T-helper 1 cell (primary cell): ENCODE measurements around the gene ARF1.
A peak's percentile ranks its signal among the peaks of the same experiment; 100 is the strongest.

Experiments used
- DNase-seq, 5 donors: peaks; one replicate each; pipeline ENCODE4 v3.0.0-alpha.2; 2012 to 2020

Gene ARF1

DNA sequence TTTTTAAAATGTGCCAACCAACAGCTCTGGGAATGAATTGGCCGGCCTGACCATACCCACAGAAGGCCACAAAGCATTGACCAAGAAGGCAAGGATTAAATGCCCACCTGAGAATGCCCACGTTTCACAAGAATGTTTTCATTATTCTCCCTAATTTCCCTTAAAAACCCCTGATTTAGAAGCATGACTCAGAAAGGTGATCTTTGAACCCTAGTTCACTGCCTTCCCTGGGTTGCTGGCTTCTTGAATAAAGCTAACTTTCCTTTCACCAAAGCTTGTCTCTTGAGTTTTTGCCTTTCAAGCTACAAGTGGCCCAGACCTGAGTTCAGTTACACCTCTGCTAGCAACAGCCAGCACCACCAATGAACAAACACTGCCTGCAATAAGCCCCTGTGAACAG, 41.0 kb downstream of the ARF1 start:
- no peak for DNase-seq

DNA sequence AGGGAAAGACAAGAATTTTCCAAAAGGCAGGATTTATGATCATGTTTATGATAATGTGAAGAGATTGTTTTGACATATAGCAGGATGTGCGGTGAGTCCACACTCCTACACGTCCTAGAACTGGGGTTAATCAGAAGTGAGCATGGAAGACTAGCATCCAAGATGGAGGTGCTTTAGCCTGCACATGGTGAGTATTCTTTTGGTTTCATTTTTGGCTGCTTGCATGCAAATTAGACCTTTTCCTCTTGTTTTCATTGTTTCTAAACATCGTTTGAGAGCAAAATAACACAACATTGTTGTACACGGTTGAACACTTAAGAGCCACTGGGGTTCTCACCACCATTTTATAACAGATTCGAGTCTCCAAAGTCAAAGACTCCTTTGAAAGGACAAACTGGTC, 42.7 kb downstream of the ARF1 start:
- no peak for DNase-seq

DNA sequence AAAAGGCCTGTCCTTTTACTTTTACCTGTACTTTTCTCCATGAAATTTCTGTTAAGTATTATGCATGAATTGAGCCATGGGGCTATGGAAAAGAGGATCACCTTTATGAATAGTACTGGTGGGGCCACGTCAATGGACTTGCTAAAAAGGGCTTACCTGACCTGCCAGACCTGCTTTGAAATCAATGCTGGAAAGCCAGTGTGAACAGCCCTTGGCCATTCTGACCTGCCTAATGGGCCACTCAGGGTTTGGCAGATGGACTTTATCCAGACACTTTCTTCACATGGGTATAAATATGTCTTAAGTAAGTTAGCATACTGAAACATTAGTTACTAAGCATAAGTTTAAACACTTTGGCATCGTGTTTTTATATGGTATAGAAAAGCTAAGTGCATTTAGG, 49.3 kb downstream of the ARF1 start:
- DNase-seq: no peak

DNA sequence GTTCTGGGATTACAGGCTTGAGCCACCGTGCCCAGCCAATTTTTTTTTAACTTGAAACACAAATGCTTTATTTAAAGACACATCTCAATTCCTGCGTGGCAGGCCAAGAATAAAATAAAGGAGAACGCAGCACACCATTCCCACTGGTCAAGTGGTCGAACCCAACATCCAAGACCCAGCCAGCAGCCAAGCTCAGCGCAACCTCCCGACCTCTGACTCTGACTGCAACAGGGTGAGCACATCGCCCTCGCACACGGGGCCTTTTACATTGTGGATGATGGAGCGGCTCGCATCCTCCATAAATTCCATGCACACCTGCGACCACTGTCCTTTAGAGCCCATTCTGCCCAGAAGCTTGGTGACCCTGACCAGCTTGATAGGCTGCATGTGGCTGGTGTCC, 52.1 kb downstream of the ARF1 start:
- no peak for DNase-seq

DNA sequence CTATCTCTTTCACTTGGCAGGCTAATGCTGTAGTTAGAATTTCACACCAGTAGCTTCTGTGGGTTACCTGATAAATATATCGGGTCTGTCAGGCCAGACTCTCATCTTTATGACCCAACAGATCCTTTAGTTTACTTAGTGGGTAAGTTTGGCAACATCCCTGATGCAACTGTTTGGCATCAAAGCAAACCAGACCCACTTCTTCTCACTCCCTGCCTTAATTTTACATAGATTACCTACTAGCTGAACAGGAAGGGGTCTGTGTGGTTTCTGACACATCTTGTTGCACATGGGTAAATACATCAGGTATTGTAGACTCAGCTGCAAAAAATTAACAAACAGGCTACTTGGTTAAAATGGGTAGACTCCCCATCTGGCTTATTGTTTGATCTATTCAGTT, 54.4 kb downstream of the ARF1 start:
- DNase-seq: no peak

DNA sequence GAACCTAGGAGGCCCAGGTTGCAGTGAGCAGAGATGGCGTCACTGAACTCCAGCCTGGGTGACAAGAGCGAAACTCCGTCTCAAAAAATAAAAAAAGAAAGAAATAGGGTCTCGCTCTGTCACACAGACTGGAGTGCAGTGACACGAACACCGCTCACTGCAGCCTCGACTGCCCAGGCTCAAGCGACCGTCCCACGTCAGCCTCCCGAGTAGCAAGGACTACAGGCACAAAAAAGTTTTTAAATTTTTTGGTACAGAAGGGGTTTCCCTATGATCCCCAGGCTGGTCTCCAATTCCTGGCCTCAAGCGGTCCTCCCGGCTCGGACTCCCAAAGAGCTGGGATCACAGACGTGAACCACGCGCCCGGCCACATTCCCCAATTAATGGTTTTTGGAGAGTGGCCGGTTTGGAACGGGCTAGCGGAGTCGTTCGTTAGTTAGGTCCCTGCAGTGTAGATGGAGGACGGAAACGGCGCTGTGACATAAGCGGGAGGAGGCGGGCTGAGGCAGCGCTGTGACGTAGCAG, 57.0 kb downstream of the ARF1 start:
- no peak for DNase-seq

DNA sequence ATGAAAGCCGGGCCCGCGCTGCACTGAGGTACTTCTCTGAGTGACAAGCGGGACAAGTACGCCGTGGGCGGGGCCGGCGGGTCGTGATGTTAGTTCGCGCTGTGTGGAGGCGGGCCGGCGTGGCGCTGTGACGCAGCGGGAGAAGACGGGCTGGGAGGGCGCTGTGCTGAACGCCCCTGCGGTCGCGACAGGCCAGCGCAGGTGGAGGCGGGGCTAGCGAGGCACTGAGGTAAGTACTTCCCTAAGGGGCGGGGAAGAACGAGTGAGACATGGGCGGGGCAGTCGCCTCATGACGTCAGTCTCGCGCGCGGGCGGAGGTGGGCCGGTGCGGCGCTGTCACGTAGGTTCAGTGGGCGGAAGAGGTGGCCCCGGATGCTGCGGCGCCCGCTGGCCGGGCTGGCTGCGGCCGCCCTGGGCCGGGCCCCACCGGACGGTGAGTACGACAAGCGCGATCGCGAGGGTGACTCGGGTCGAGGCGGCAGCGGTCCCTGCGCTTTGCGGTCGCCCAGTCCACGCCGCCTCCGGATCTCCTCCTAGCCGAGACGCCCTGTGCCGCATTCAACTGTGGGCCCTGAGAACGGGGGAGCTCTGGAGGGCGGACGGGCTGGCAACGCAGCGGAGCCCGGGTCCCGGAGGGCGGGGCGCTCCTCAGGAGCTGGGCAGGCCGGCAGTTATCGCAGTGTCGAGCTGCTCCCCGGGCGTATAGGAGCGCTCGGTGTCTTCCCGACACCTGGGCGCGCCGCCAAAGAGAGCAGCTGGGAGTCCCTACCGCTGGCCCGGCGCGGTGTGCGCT, 57.6 kb downstream of the ARF1 start, which contains the start of gene GUK1:
Gene GUK1 (plus strand): TSS at position 349 of the 793 bp plus-strand sequence. CDS start 24 bp downstream, at position 373.
- peak; percentile 100 for DNase-seq

DNA sequence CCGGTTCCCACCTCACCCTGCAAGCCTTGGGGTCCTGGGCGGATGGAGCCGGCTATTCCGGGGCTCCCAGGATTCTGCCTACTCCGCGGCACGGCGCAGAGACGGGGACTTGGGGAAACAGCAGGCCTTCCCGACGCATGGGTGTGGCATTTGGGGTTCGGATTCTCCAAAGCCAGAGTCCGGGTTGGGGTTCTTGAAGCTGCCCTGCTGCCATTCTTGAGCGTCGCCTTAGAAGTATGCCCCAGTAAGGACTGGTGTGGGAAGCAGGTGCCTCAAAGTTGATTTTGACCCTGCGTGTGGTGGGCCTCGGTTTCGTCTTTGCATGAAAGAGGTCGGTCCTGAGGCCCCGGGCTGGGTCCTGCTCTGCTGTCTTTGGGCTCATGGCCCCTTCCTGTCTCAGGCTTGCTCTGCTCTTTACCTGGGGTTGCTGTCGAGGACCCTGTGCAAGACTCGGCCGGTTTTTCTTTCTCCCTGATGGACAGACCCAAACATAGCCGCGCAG, 58.3 kb downstream of the ARF1 start:
- peak in 1 of 5 donors; percentile 33 for DNase-seq

DNA sequence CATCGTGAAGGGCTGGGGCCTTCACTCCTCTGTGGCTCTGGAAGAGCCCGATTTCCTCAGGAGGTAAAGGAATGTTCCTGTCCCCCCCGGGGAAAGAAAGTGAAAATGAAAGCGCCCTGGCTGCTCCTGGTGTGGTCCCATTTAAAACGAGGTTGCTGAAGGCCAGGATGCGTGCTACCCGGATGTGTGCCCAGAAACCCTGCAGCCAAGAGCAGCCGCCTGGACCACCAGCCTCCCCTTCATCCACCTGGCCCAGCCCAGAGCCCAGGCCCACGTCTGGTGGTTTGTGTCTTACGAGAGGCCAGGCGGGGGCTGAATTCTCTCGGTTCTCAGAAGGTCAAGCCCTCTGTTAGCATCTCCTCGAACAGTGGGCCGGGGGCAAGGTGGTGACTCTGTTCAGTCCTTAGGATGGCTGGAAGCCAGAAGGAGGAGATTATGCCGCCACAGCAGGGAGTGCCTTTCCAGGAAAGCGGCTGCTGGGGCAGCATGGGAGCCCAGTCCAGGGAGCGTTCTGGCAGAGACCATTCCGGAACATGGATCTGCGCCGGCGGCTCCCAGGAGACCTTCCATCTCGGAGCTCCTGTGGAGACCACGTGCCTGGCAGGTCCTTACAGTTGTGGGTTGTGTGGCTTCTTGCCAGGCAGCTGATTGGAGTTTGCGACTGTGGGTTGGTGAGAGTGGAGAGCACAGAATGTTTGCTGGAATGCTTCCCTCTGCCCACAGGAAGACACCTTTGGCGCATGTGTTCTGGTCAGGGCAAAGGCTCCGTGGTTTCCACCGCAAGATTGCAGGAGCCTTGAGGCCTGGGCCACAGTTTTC, 58.9 kb downstream of the ARF1 start:
- DNase-seq: peak in 2 of 5 donors; percentile 16 to 50

DNA sequence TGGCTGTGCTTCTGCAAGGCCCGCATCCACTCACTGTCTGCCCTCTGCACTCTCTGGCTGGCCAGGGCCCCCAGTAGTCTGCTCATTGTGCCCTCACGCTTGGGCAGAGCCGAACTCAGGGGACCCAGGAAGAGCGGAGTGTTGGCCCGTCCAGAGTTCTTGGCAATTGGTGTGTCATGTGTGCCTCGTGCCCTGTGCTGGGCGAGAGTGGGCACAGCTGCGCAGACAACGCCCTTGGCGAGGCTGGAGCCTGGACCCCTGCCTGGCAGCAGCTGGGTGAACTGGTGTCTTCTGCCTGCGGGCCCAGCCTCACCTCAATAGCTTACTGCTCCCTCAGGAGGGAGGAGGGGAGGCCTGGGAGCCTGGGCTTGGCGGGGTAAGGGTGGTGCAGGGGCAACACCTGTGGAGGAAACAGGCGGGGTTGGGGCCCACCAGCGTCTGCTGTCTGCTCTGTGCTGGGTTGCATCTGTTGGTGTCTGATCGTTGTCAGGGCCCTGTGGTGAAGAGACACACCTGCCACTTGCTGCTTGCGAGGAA, 59.7 kb downstream of the ARF1 start:
- peak in 1 of 5 donors; percentile 6 for DNase-seq

DNA sequence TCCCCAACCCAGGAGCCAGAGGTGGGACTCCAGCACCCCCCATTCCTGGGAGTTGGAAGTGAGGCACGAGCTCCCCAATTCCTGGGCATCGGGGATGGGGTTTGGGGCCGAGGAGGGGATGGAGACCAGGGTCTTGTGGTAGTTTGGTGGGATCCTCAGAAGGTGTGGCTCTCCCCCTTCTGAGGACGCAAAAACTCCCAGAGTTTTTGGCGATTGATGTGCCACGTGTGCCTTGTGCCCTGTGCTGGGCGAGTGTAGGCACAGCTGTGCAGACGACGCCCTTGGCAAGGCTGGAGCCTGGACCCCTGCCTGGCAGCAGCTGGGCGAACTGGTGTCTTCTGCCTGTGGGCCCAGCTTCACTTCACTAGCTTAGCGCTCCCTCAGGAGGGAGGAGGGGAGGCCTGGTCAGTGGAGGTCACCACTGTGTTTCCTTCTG, 60.2 kb downstream of the ARF1 start:
- no peak for DNase-seq

DNA sequence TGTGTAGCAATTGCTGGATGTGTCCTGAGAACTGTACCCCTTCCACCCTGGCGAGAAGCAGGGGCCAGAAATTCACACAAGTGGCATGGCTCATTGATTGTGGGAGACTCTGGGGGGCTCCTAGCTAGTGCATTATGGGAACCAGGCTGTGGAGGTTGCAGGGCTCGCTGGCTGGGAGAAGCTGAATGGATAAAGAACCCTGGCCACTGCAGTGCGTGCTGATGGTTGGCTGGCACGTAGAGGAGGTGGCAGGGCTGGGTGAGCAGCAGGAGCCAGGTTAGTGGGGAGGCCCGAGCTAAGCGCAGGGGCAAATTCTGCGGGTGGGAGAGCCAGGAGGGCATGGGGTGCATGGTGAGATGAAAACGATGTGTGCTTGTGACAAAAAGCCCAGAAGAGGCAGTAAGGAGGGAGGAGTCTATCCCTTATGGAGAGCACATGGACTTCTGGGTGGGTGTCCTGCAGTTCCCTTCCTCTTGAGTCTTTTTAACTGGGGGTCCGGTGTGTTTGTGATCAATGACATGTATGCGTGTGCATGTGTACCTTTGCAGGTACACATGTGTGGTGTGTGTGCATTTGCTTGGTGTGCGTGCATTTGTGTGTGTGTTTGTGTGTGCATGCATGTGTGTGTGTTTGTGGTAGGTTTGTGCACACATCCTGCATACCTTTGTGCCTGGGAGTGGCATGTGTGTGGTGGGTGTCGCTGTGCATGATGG, 61.1 kb downstream of the ARF1 start:
- DNase-seq: no peak

DNA sequence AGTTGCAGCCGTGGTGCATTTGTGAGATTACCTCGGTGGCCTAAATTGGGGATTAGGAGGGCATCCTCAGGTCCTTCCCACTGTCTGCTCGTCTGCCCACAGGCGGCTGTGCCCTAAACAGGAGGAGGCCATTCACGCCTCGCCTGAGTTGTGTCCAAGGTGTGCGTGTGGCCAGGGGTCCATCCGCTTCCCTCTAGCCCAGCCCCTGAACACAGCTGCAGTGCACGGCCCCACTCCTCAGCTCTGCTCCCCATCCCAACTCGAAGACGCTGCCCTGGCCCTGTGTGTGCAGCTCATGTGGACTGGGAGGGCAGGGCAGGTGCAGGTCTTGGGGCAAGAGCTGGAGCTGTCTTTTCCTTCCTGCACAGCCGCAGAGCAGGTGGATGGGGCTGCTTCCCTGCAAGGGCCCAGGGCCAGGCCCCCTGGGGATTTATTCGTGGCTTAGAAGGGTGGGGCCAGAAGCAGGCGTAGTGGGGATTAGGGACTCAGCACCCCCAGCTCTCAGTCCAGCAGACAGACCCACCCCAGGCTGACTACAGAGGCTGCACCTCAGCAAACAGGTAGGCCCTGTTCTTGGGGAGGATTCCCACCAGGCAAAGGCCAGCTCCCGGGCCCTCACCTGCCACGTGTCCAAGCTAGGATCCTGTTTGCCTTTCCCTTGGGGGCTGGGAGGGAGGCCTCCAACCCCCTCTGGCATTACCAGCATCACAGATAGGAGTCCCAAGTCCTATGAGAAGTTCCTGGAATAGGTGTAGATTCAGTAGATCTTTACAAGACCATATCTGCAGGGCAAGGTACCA, 61.9 kb downstream of the ARF1 start:
- no peak for DNase-seq

DNA sequence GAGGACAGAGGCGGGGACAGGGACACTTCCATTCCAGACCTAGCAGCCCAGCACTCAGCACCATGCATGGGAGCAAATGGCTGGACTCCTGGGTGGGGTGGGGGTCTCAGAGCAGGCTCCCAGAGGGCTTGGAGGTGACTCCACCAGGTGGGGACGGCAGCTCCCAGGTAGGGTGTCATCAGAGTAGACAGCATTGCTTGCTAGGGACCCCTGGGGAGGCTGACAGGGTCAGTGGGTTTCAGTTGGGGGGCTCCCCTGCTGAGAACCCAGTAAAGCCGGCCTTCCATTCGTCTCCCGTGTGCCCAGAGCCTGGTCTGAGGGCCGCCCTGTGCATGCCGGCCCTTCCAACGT, 62.5 kb downstream of the ARF1 start:
- no peak for DNase-seq

DNA sequence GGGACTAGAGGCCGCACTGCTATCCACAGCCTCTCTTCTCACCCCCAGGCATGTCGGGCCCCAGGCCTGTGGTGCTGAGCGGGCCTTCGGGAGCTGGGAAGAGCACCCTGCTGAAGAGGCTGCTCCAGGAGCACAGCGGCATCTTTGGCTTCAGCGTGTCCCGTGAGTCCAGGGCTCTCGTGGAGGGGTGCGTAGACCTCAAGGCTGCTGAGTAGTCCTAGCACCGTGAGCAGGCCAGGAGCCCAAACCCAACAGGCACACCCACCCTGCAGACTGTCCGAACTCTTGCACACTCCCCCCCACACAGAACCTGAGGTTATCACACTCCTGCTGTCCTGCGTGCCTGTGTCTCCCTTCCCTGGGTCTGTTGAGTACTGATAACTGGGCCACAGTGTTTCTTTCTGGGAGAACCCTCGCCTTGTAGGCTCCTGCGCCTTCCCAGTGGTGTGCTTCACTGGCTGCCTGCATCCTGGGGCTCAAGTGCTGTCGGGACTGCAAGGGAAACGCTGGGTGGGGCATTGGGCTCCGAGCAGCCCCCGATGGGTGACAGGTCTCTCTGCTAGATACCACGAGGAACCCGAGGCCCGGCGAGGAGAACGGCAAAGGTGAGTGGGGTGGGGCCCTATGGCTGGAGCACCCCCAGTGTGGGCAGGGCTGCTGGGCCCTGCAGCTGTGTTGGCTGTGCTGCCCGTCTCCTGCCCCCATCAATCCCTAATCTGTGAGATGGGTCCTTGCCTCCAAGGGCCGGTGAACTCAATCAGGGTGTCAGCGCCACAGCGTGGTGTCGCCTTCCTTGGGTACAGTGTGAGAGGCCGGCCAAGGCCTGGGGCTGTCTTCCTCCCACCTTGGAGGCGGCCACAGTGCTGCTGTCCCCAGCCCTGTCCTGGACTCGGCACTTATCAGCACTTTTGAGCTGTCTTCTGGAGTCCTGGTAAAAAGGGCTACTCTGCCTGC, 63.2 kb downstream of the ARF1 start:
- no peak for DNase-seq

DNA sequence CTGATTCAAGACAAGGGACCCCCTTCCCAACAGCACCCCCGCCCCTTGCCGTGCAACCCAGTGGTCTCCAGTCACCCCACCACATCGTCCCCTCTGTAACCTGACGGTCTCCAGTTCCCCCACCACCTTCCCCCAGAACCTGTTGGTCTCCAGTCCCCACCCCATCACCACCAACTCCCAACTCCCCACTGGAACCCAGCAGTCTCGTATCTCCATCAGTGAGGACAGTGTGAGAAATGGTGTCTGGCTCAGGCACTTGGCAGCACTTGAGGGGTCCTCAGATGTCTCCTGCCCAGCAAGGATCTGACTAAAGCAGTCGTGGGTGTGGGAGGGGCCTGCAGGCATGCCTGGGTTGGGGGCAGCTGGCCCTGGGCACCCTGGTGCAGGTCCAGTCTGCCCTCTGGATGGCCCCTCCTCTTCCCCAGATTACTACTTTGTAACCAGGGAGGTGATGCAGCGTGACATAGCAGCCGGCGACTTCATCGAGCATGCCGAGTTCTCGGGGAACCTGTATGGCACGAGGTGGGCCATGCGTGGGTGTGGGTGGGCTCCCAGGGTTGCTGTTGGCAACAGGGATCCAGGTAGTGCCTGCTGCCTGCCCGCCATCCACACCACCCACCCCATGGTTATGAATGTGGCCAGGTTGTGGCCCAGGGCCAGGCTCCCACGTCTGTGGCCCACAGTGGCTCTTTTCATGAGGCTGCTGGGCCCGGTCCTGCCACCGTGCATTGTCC, 64.1 kb downstream of the ARF1 start:
- no peak for DNase-seq

DNA sequence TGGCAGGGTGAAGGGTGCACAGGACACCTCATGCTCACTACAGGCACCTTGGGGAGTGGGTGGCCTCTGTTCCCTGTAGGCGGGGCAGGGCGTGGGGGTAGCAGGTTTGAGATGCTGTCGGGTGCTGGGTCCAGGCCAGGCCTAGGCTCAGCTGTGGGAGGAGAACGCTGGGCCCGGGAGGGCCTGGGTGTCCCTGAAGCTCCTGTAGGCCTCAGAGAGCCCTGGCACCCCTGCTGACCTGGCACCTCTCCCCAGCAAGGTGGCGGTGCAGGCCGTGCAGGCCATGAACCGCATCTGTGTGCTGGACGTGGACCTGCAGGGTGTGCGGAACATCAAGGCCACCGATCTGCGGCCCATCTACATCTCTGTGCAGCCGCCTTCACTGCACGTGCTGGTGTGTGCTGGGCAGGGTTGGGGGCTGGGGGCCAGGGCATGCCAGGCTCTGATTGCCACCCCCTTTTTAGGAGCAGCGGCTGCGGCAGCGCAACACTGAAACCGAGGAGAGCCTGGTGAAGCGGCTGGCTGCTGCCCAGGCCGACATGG, 64.7 kb downstream of the ARF1 start:
- DNase-seq: no peak

DNA sequence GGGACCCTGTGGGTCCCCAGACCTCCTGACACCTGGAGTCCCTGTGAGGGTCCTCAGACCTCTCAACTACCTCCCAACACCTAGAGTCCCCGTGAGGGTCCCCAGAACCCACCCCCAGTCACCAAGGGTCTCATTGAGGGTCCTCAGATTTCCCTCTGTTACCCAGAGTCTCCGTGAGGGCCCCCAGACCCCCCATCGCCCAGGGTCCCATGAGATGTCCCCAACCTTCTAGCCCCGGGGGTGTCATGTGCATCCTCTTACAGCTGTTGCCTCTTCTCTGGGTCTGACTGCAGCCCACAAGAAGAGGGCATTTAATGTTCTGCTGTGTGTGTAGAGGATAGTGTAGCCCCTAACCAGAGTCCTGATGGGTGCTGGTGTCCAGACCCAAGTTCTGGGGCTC, 65.3 kb downstream of the ARF1 start:
- no peak for DNase-seq

DNA sequence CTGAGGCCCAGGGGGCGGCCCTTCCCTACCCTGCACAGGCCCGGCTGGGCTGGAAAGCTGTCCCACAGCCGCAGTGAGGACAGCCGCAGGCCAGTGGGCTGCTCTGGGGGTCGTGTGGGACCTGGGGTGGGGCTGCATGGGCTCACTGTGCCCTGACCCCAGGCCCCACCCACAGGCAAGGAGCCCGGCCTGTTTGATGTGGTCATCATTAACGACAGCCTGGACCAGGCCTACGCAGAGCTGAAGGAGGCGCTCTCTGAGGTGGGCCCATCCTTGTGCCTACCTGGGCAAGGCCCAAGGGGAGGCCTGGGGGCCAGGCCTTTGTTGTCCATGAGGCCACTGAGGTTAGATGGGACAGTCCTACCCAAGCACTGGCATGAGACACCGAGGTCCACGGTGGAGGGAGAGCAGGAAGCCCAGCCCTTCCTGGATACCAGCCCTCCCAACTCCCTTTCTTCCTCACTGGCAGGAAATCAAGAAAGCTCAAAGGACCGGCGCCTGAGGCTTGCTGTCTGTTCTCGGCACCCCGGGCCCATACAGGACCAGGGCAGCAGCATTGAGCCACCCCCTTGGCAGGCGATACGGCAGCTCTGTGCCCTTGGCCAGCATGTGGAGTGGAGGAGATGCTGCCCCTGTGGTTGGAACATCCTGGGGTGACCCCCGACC, 65.8 kb downstream of the ARF1 start:
- no peak for DNase-seq
